ENCODE results near the gene NAV1.

Gene NAV1

GRCh38 chr1:201499191-201499590 is 39.7 kb upstream of the NAV1 start:
- peak overlapping the region; percentile 93 to 97 for H3K27ac ChIP-seq
- TF ChIP-seq CTCF (IDR thresholded peaks at IDR 0.05) = no peak
- no peaks in the 10 kb centered on the region for H3K9me3 ChIP-seq
- peaks cover 4 to 94% (median 86%) of the 10 kb centered on the region in 4 donors for H3K4me1 ChIP-seq
- intact Hi-C loops (cut with DNase I; ENCODE audit: low total_unique reads) = no loop called here
- no peak for DNase-seq
- H3K4me3 ChIP-seq = peak overlapping the region; percentile 1 to 19
- peaks cover 25 to 39% (median 38%) of the 10 kb centered on the region in 3 donors for H3K36me3 ChIP-seq
- no peaks in the 10 kb centered on the region for H3K27me3 ChIP-seq

GRCh38 chr1:201499795-201500669 is 38.9 kb upstream of the NAV1 start:
- Histone ChIP-seq H3K27me3 (no peaks in the 10 kb centered on the region), H3K27ac (peak overlapping the region; percentile 93 to 97), H3K4me3 (peak overlapping the region; percentile 82 to 93), H3K9me3 (no peaks in the 10 kb centered on the region), H3K36me3 (peaks cover 16 to 31% (median 30%) of the 10 kb centered on the region in 3 donors), H3K4me1 (peaks cover 0 to 93% (median 82%) of the 10 kb centered on the region in 4 donors)
- intact Hi-C loops (cut with DNase I; ENCODE audit: low total_unique reads) = no loop called here
- peak; percentile 61 to 93 for DNase-seq
- TF ChIP-seq CTCF (IDR thresholded peaks at IDR 0.05) = no peak

GRCh38 chr1:201500670-201501120 is 38.2 kb upstream of the NAV1 start:
- intact Hi-C loops (cut with DNase I; ENCODE audit: low total_unique reads) = no loop called here
- Histone ChIP-seq H3K4me1 (peaks cover 0 to 88% (median 78%) of the 10 kb centered on the region in 4 donors), H3K36me3 (peaks cover 10 to 24% (median 23%) of the 10 kb centered on the region in 3 donors), H3K9me3 (no peaks in the 10 kb centered on the region), H3K4me3 (peak overlapping the region; percentile 82 to 93), H3K27me3 (no peaks in the 10 kb centered on the region), H3K27ac (peak overlapping the region; percentile 93 to 97)
- DNase-seq = peak; percentile 61 to 82
- TF ChIP-seq CTCF (IDR thresholded peaks at IDR 0.05) = no peak

GRCh38 chr1:201501144-201501543 is 37.8 kb upstream of the NAV1 start:
- TF ChIP-seq CTCF (IDR thresholded peaks at IDR 0.05) = no peak
- intact Hi-C loops (cut with DNase I; ENCODE audit: low total_unique reads) = no loop called here
- no peaks in the 10 kb centered on the region for H3K9me3 ChIP-seq
- H3K4me1 ChIP-seq = peaks cover 0 to 87% (median 75%) of the 10 kb centered on the region in 4 donors
- peak overlapping the region; percentile 82 to 93 for H3K4me3 ChIP-seq
- peak; percentile 45 to 85 for DNase-seq
- H3K27ac ChIP-seq = peak overlapping the region; percentile 93 to 97
- H3K27me3 ChIP-seq = no peaks in the 10 kb centered on the region
- H3K36me3 ChIP-seq = peaks cover 7 to 24% (median 22%) of the 10 kb centered on the region in 3 donors

GRCh38 chr1:201501812-201502510 is 37.0 kb upstream of the NAV1 start:
- Histone ChIP-seq H3K36me3 (peaks cover 7 to 24% (median 22%) of the 10 kb centered on the region in 3 donors), H3K9me3 (no peaks in the 10 kb centered on the region), H3K27me3 (no peaks in the 10 kb centered on the region), H3K27ac (peak overlapping the region; percentile 93 to 97), H3K4me3 (peak overlapping the region; percentile 82 to 93), H3K4me1 (peaks cover 0 to 78% (median 68%) of the 10 kb centered on the region in 4 donors)
- no peak for TF ChIP-seq CTCF (IDR thresholded peaks at IDR 0.05)
- no peak for DNase-seq
- intact Hi-C loops (cut with DNase I; ENCODE audit: low total_unique reads) = no loop called here
